Measurements from ENCODE around the gene POU2F3.

DNA sequence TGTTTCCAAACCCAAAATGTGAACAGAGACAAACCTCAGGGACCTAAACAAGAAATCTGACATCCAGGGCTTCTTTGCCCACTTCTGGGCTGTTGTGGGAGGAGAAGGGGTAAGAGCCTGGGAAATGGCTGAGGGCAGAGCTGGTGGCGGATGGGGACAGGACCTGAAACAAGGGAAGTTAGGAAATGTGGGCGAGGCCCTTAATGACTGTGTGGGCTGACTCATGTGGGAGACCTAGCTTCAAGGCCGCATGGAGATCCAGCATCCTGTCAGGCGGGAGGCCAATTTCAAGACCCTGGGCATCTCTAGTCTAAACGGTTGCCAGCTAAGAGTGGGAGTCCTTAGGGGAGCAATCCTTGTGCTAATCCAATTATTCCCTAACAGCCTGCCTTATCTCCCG lies 31.2 kb upstream of the POU2F3 start:
- TF ChIP-seq EZH2 (IDR thresholded peaks at IDR 0.05; ENCODE audit: insufficient read depth, poor library complexity, severe bottlenecking), result no peak
- TF ChIP-seq EZH2phosphoT487 (IDR thresholded peaks at IDR 0.05; ENCODE audit: insufficient read depth, low read depth), result no peak
